ENCODE data around the gene SDR39U1. TPM values are rescaled to one million over a fixed set of nuclear protein-coding genes. Genes with fewer than 3 reads are reported as not detected.
"Not testable (repeated sequence)": the region's sequence is repeated elsewhere in the genome, so short reads cannot be mapped to it uniquely, and the experiment has no call there.

Gene SDR39U1
- total and polyA plus RNA-seq, 2 donors from 2014 or later, result 62.3 to 97.8 TPM

DNA sequence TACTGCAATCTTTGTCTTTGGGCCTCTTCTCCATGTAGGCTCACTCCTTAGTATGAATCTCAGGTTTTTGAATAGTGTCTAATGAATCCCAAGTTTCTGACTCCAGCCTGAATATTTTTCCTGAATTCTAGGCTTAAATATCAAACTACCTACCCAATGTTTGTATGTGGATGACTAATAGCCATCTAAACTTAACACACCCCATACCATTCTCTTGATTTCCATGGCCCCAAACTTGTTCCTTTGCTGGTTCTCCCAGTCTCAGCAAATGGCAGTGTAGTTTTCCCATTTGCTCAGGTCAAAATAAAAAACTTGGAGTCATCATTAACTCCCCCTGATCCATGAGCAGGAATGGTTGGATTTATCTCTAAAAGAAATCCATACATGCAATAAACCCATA, 18.8 kb upstream of the SDR39U1 start:
- Histone ChIP-seq H3K27ac (ENCODE audit: low read depth in 2 of 2, low read length in 2 of 2) (no peak overlapping the region), H3K9ac (ENCODE audit: low read length in 3 of 3) (no peak overlapping the region), H3K36me3 (ENCODE audit: control insufficient read depth in 2 of 3, insufficient read depth in 3 of 3, low read length in 3 of 3) (peaks cover 0 to 4% (median 0%) of the 10 kb centered on the region in 3 donors), H3K9me3 (ENCODE audit: control insufficient read depth in 2 of 3, insufficient read depth in 1 of 3, low read length in 3 of 3) (no peaks in the 10 kb centered on the region), H3K4me3 (ENCODE audit: low read length in 3 of 3) (no peak overlapping the region), H3K27me3 (ENCODE audit: control insufficient read depth, insufficient read depth, low read length) (no peaks in the 10 kb centered on the region), H3K4me1 (ENCODE audit: control insufficient read depth in 2 of 3, insufficient read depth in 2 of 3, low read depth in 1 of 3, low read length in 3 of 3) (no peaks in the 10 kb centered on the region)
- TF ChIP-seq, protein P1, sequence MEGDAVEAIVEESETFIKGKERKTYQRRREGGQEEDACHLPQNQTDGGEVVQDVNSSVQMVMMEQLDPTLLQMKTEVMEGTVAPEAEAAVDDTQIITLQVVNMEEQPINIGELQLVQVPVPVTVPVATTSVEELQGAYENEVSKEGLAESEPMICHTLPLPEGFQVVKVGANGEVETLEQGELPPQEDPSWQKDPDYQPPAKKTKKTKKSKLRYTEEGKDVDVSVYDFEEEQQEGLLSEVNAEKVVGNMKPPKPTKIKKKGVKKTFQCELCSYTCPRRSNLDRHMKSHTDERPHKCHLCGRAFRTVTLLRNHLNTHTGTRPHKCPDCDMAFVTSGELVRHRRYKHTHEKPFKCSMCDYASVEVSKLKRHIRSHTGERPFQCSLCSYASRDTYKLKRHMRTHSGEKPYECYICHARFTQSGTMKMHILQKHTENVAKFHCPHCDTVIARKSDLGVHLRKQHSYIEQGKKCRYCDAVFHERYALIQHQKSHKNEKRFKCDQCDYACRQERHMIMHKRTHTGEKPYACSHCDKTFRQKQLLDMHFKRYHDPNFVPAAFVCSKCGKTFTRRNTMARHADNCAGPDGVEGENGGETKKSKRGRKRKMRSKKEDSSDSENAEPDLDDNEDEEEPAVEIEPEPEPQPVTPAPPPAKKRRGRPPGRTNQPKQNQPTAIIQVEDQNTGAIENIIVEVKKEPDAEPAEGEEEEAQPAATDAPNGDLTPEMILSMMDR (IDR thresholded peaks at IDR 0.05; ENCODE audit: borderline replicate concordance, extremely low read depth, insufficient read depth), result no peak
- FAIRE-seq (no peak), DNase-seq (no peak)
- intact Hi-C loops (cut with DNase I), result no loop called here

GRCh38 chr14:24459331-24459730, 16.8 kb upstream of the SDR39U1 start:
- no peak for FAIRE-seq
- intact Hi-C loops (cut with DNase I), result no loop called here
- no peak overlapping the region for H3K9ac ChIP-seq (ENCODE audit: low read length in 3 of 3)

DNA sequence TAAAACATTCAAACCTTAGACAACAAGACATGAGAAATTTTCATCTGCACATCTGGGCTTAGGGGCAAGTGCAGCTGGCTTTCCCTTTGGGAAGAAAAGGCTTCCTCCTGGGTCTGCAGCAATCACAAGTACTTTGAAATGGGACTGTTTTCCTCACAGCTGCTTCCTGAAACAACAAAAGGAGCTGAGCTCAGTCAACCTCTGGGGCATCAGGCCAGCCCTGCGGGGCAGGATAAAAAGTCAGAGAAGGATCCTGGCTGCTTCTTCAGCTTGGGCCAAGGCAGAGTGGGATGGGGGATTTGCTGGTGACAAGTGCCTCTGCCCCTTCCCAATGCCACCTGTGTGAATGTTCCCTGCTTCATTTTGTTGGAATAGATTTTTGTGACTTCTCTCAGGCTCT, 16.2 kb upstream of the SDR39U1 start:
- intact Hi-C loops (cut with DNase I), result no loop called here
- TF ChIP-seq, protein P1 (IDR thresholded peaks at IDR 0.05; ENCODE audit: borderline replicate concordance, extremely low read depth, insufficient read depth), result no peak
- H3K27ac ChIP-seq (ENCODE audit: low read depth in 2 of 2, low read length in 2 of 2), result no peak overlapping the region
- no peak for DNase-seq
- H3K4me1 ChIP-seq (ENCODE audit: control insufficient read depth in 2 of 3, insufficient read depth in 2 of 3, low read depth in 1 of 3, low read length in 3 of 3), result no peaks in the 10 kb centered on the region
- H3K27me3 ChIP-seq (ENCODE audit: control insufficient read depth, insufficient read depth, low read length), result no peaks in the 10 kb centered on the region
- no peak overlapping the region for H3K4me3 ChIP-seq (ENCODE audit: low read length in 3 of 3)
- no peak for FAIRE-seq
- H3K36me3 ChIP-seq (ENCODE audit: control insufficient read depth in 2 of 3, insufficient read depth in 3 of 3, low read length in 3 of 3), result peaks cover 0 to 4% (median 0%) of the 10 kb centered on the region in 3 donors
- H3K9ac ChIP-seq (ENCODE audit: low read length in 3 of 3), result no peak overlapping the region
- H3K9me3 ChIP-seq (ENCODE audit: control insufficient read depth in 2 of 3, insufficient read depth in 1 of 3, low read length in 3 of 3), result no peaks in the 10 kb centered on the region

More at GRCh38 chr14:24459331-24459730, 16.8 kb upstream of the SDR39U1 start:
- Histone ChIP-seq H3K4me1 (ENCODE audit: control insufficient read depth in 2 of 3, insufficient read depth in 2 of 3, low read depth in 1 of 3, low read length in 3 of 3) (no peaks in the 10 kb centered on the region), H3K27me3 (ENCODE audit: control insufficient read depth, insufficient read depth, low read length) (no peaks in the 10 kb centered on the region), H3K4me3 (ENCODE audit: low read length in 3 of 3) (no peak overlapping the region), H3K36me3 (ENCODE audit: control insufficient read depth in 2 of 3, insufficient read depth in 3 of 3, low read length in 3 of 3) (peaks cover 0 to 4% (median 0%) of the 10 kb centered on the region in 3 donors), H3K9me3 (ENCODE audit: control insufficient read depth in 2 of 3, insufficient read depth in 1 of 3, low read length in 3 of 3) (no peaks in the 10 kb centered on the region), H3K27ac (ENCODE audit: low read depth in 2 of 2, low read length in 2 of 2) (no peak overlapping the region)
- DNase-seq, result no peak
- TF ChIP-seq, protein P1 (IDR thresholded peaks at IDR 0.05; ENCODE audit: borderline replicate concordance, extremely low read depth, insufficient read depth), result no peak

GRCh38 chr14:24456980-24457379, 14.4 kb upstream of the SDR39U1 start:
- TF ChIP-seq, protein P1 (IDR thresholded peaks at IDR 0.05; ENCODE audit: borderline replicate concordance, extremely low read depth, insufficient read depth), result no peak
- Histone ChIP-seq H3K4me3 (ENCODE audit: low read length in 3 of 3) (no peak overlapping the region), H3K9me3 (ENCODE audit: control insufficient read depth in 2 of 3, insufficient read depth in 1 of 3, low read length in 3 of 3) (no peaks in the 10 kb centered on the region), H3K36me3 (ENCODE audit: control insufficient read depth in 2 of 3, insufficient read depth in 3 of 3, low read length in 3 of 3) (peaks cover 0 to 4% (median 0%) of the 10 kb centered on the region in 3 donors), H3K9ac (ENCODE audit: low read length in 3 of 3) (no peak overlapping the region), H3K4me1 (ENCODE audit: control insufficient read depth in 2 of 3, insufficient read depth in 2 of 3, low read depth in 1 of 3, low read length in 3 of 3) (no peaks in the 10 kb centered on the region), H3K27ac (ENCODE audit: low read depth in 2 of 2, low read length in 2 of 2) (no peak overlapping the region), H3K27me3 (ENCODE audit: control insufficient read depth, insufficient read depth, low read length) (no peaks in the 10 kb centered on the region)
- FAIRE-seq (no peak), DNase-seq (no peak)
- intact Hi-C loops (cut with DNase I), result no loop called here

DNA sequence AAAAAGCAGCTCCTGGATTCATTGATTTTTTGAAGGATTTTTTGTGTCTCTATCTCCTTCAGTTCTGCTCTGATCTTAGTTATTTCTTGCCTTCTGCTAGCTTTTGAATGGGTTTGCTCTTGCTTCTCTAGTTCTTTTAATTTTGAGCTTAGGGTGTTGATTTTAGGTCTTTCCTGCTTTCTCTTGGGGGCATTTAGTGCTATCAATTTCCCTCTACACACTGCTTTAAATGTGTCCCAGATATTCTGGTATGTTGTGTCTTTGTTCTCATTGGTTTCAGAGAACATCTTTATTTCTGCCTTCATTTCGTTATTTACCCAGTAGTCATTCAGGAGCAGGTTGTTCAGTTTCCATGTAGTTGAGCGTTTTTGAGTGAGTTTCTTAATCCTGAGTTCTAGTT, 8.3 kb upstream of the SDR39U1 start:
- H3K9ac ChIP-seq (ENCODE audit: low read length in 3 of 3); FAIRE-seq; H3K4me1 ChIP-seq (ENCODE audit: control insufficient read depth in 2 of 3, insufficient read depth in 2 of 3, low read depth in 1 of 3, low read length in 3 of 3); H3K4me3 ChIP-seq (ENCODE audit: low read length in 3 of 3); intact Hi-C loops (cut with DNase I); H3K27me3 ChIP-seq (ENCODE audit: control insufficient read depth, insufficient read depth, low read length); DNase-seq; H3K36me3 ChIP-seq (ENCODE audit: control insufficient read depth in 2 of 3, insufficient read depth in 3 of 3, low read length in 3 of 3); H3K27ac ChIP-seq (ENCODE audit: low read depth in 2 of 2, low read length in 2 of 2); H3K9me3 ChIP-seq (ENCODE audit: control insufficient read depth in 2 of 3, insufficient read depth in 1 of 3, low read length in 3 of 3): not testable (repeated sequence)

Data from kidney (tissue), 14 donors.